Esophagus muscularis mucosa (tissue), 4 donors: ENCODE data around the gene ADAD2. TPM values are rescaled to one million over a fixed set of nuclear protein-coding genes. Genes with fewer than 3 reads are reported as not detected.

Experiments used
- DNase-seq: peaks from one replicate; pipeline ENCODE4 v3.0.0-alpha.2; 2017; ENCODE audit errors: extremely low spot score
- H3K27ac ChIP-seq, 4 donors: fragments of 200-600 bp; sonication (generic); replicated peaks in 1 of 4; 1 replicate in 3 of 4; 2 replicates in 1 of 4; pipeline ENCODE4 v1.5.1; 2016 to 2019; ENCODE audit warnings: mild to moderate bottlenecking in 1 of 4
- H3K27me3 ChIP-seq, 4 donors: fragments of 200-600 bp; sonication (generic); one replicate each; pipeline versions ENCODE4 v1.5.1 to v1.6.0; 2016 to 2019
- H3K36me3 ChIP-seq, 4 donors: fragments of 200-600 bp; sonication (generic); one replicate each; pipeline ENCODE4 v1.5.1; 2016 to 2019
- H3K4me1 ChIP-seq, 4 donors: fragments of 200-600 bp; sonication (generic); one replicate each; pipeline ENCODE4 v1.5.1; 2016 to 2019
- H3K4me3 ChIP-seq, 4 donors: fragments of 200-600 bp; sonication (generic); 1 replicate in 2 of 4; 2 replicates in 2 of 4; pipeline ENCODE4 v1.5.1; 2016 to 2019; ENCODE audit warnings: mild to moderate bottlenecking in 4 of 4, moderate library complexity in 1 of 4
- H3K9me3 ChIP-seq, 4 donors: fragments of 200-600 bp; sonication (generic); 1 replicate in 3 of 4; 2 replicates in 1 of 4; pipeline ENCODE4 v1.5.1; 2016 to 2019
- CTCF ChIP-seq, 3 experiments: fragments of 200-600 bp in 2 of 3; fragments of 450-650 bp in 1 of 3; sonication (generic) in 2 of 3; IDR thresholded peaks; one replicate each; pipeline ENCODE4 v1.5.1; 2017 to 2019; ENCODE audit warnings: antibody characterized with exemption in 3 of 3, mild to moderate bottlenecking in 2 of 3, moderate library complexity in 1 of 3
- EP300 ChIP-seq: sonication (generic); formaldehyde crosslinking; IDR thresholded peaks from one replicate; pipeline ENCODE4 v1.6.1; 2017; ENCODE audit warnings: antibody characterized with exemption
- POLR2A ChIP-seq: fragments of 450-650 bp; IDR thresholded peaks from one replicate; pipeline ENCODE4 v1.6.1; 2017; ENCODE audit warnings: antibody characterized with exemption, moderate library complexity, mild to moderate bottlenecking, low read depth
- POLR2AphosphoS5 ChIP-seq, 2 donors: sonication (generic); formaldehyde crosslinking; IDR thresholded peaks; one replicate each; pipeline ENCODE4 v1.6.1; 2017; ENCODE audit warnings: antibody characterized with exemption in 2 of 2
- WGBS: methylation state at CpG from one replicate; pipeline ENCODE4 v1.1.5; 2018; 5-methylcytosine and 5-hydroxymethylcytosine counted together
- intact Hi-C: fragments of 100-400 bp; cut with DNase I; formaldehyde crosslinking; loops from one replicate; pipeline ENCODE4 v1.15.1; 2023
- total RNA-seq, 4 donors: library from RNA; depleted of rRNA; stranded (reverse); fragments of >200 nt; gene quantifications; one replicate each; pipeline versions ENCODE4 v1.1.0 to v1.2.1, GENCODE V29; 2016

ADAD2 gene
- total RNA-seq, 4 donors from 2014 or later = 0.42 to 0.83 (median 0.80) TPM; not detected in 1

- Histone ChIP-seq H3K27ac (peak overlapping the region in 2 of 4 donors; percentile 63 to 80), H3K9me3 (no peaks in the 10 kb centered on the region), H3K4me1 (peaks cover 40 to 63% (median 55%) of the 10 kb centered on the region in 4 donors), H3K27me3 (no peaks in the 10 kb centered on the region), H3K36me3 (peaks cover 27 to 61% (median 60%) of the 10 kb centered on the region in 4 donors), H3K4me3 (no peak overlapping the region)
- intact Hi-C loops = no loop called here
- TF ChIP-seq POLR2A (no peak), POLR2AphosphoS5 (IDR thresholded peaks at IDR 0.05) (no peak)
- DNase-seq = no peak
- WGBS = 84% methylated on average over 26 of the region's 28 CpGs
These were observed 11.9 kb upstream of the ADAD2 start for GRCh38 chr16:84178892-84179611.

GRCh38 chr16:84179612-84180320 lies 11.2 kb upstream of the ADAD2 start:
- DNase-seq = no peak
- Histone ChIP-seq H3K27ac (no peak overlapping the region), H3K9me3 (no peaks in the 10 kb centered on the region), H3K27me3 (no peaks in the 10 kb centered on the region), H3K4me3 (no peak overlapping the region), H3K36me3 (peaks cover 27 to 68% (median 66%) of the 10 kb centered on the region in 4 donors), H3K4me1 (peaks cover 43 to 69% (median 62%) of the 10 kb centered on the region in 4 donors)
- WGBS = 73% methylated on average over 8 of the region's 33 CpGs
- no peak for TF ChIP-seq CTCF (IDR thresholded peaks at IDR 0.05)
- no peak for TF ChIP-seq POLR2A
- TF ChIP-seq POLR2AphosphoS5 (IDR thresholded peaks at IDR 0.05) = no peak
- no peak for TF ChIP-seq EP300
- intact Hi-C loops = loop anchor here (10.0 kb wide), 2 partner anchors 65 to 225 kb away; partner anchors contain the start of genes MBTPS1 and OSGIN1

GRCh38 chr16:84180519-84181140 lies 10.3 kb upstream of the ADAD2 start:
- H3K27me3 ChIP-seq = no peaks in the 10 kb centered on the region
- intact Hi-C loops = loop anchor here (10.0 kb wide), 2 partner anchors 66 to 226 kb away; partner anchors contain the start of genes MBTPS1 and OSGIN1
- WGBS = 83% methylated on average over 12 of the region's 21 CpGs
- peaks cover 42 to 71% (median 63%) of the 10 kb centered on the region in 4 donors for H3K4me1 ChIP-seq
- no peak overlapping the region for H3K4me3 ChIP-seq
- TF ChIP-seq CTCF (IDR thresholded peaks at IDR 0.05) = no peak
- TF ChIP-seq POLR2AphosphoS5 (IDR thresholded peaks at IDR 0.05) = peak in 1 of 2 donors; percentile 13
- no peak for TF ChIP-seq EP300
- H3K27ac ChIP-seq = no peak overlapping the region
- DNase-seq = no peak
- no peaks in the 10 kb centered on the region for H3K9me3 ChIP-seq
- peaks cover 27 to 70% (median 68%) of the 10 kb centered on the region in 4 donors for H3K36me3 ChIP-seq

GRCh38 chr16:84181144-84181915 lies 9.6 kb upstream of the ADAD2 start:
- Histone ChIP-seq H3K4me3 (no peak overlapping the region), H3K4me1 (peaks cover 42 to 71% (median 62%) of the 10 kb centered on the region in 4 donors), H3K27ac (no peak overlapping the region), H3K27me3 (no peaks in the 10 kb centered on the region), H3K9me3 (no peaks in the 10 kb centered on the region), H3K36me3 (peaks cover 27 to 70% (median 68%) of the 10 kb centered on the region in 4 donors)
- intact Hi-C loops = loop anchor here (10.0 kb wide), 2 partner anchors 67 to 227 kb away; partner anchors contain the start of genes MBTPS1 and OSGIN1
- TF ChIP-seq POLR2AphosphoS5 (IDR thresholded peaks at IDR 0.05) = no peak
- TF ChIP-seq EP300 = no peak
- no peak for TF ChIP-seq POLR2A
- TF ChIP-seq CTCF (IDR thresholded peaks at IDR 0.05) = no peak
- 84% methylated on average over 28 of the region's 41 CpGs for WGBS
- no peak for DNase-seq
